Nephron progenitor cell (in vitro differentiated cells): ENCODE measurements around the gene CYP2U1.
"Not testable (repeated sequence)": the region's sequence is repeated elsewhere in the genome, so short reads cannot be mapped to it uniquely, and the experiment has no call there.

Experiments
- DNase-seq: peaks from one replicate; pipeline ENCODE4 v3.0.0; 2021
- H3K27ac Mint-ChIP-seq: 2 replicates; pipeline ENCODE4 v1.8.0; 2021; ENCODE audit warnings: mild to moderate bottlenecking, moderate library complexity, mixed read lengths
- H3K27me3 Mint-ChIP-seq: 2 replicates; pipeline ENCODE4 v1.8.0; 2021; ENCODE audit warnings: mild to moderate bottlenecking, low read depth, mixed read lengths; ENCODE audit not compliant: poor library complexity
- H3K36me3 Mint-ChIP-seq: 2 replicates; pipeline ENCODE4 v1.8.0; 2021; ENCODE audit warnings: low read depth, mixed read lengths
- H3K4me1 Mint-ChIP-seq: 2 replicates; pipeline ENCODE4 v1.8.0; 2021; ENCODE audit warnings: mixed read lengths
- H3K4me3 Mint-ChIP-seq: 2 replicates; pipeline ENCODE4 v1.8.0; 2021; ENCODE audit warnings: mild to moderate bottlenecking, moderate library complexity, mixed read lengths
- H3K9me3 Mint-ChIP-seq: 2 replicates; pipeline ENCODE4 v1.8.0; 2021; ENCODE audit warnings: mild to moderate bottlenecking, moderate library complexity, mixed read lengths
- TF ChIP-seq, protein P1 (sequence below): fragments of 200-600 bp; sonication (generic); IDR thresholded peaks from 2 replicates; pipeline ENCODE4 v1.5.0; 2021; ENCODE audit warnings: antibody characterized with exemption

Gene CYP2U1

GRCh38 chr4:107900067-107900466 is 31.3 kb upstream of the CYP2U1 start:
- TF ChIP-seq, protein P1, sequence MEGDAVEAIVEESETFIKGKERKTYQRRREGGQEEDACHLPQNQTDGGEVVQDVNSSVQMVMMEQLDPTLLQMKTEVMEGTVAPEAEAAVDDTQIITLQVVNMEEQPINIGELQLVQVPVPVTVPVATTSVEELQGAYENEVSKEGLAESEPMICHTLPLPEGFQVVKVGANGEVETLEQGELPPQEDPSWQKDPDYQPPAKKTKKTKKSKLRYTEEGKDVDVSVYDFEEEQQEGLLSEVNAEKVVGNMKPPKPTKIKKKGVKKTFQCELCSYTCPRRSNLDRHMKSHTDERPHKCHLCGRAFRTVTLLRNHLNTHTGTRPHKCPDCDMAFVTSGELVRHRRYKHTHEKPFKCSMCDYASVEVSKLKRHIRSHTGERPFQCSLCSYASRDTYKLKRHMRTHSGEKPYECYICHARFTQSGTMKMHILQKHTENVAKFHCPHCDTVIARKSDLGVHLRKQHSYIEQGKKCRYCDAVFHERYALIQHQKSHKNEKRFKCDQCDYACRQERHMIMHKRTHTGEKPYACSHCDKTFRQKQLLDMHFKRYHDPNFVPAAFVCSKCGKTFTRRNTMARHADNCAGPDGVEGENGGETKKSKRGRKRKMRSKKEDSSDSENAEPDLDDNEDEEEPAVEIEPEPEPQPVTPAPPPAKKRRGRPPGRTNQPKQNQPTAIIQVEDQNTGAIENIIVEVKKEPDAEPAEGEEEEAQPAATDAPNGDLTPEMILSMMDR: no peak
- Mint-ChIP-seq H3K4me3 (no peak overlapping the region), H3K9me3 (peaks cover 7% of the 10 kb centered on the region), H3K27ac (no peak overlapping the region), H3K4me1 (peaks cover 8% of the 10 kb centered on the region), H3K27me3 (no peaks in the 10 kb centered on the region), H3K36me3 (peaks cover 8% of the 10 kb centered on the region)
- no peak for DNase-seq

GRCh38 chr4:107900508-107900907 is 30.8 kb upstream of the CYP2U1 start:
- Mint-ChIP-seq H3K4me1 (peaks cover 8% of the 10 kb centered on the region), H3K27me3 (no peaks in the 10 kb centered on the region), H3K9me3 (peaks cover 7% of the 10 kb centered on the region), H3K36me3 (peaks cover 8% of the 10 kb centered on the region), H3K27ac (no peak overlapping the region), H3K4me3 (no peak overlapping the region)
- TF ChIP-seq, protein P1: no peak
- DNase-seq: no peak

GRCh38 chr4:107901213-107901934 is 30.0 kb upstream of the CYP2U1 start:
- TF ChIP-seq, protein P1: no peak
- no peak overlapping the region for H3K4me3 Mint-ChIP-seq
- peaks cover 8% of the 10 kb centered on the region for H3K36me3 Mint-ChIP-seq
- DNase-seq: no peak
- H3K27ac Mint-ChIP-seq: no peak overlapping the region
- H3K27me3 Mint-ChIP-seq: no peaks in the 10 kb centered on the region
- H3K4me1 Mint-ChIP-seq: peaks cover 4% of the 10 kb centered on the region
- H3K9me3 Mint-ChIP-seq: peaks cover 7% of the 10 kb centered on the region

DNA sequence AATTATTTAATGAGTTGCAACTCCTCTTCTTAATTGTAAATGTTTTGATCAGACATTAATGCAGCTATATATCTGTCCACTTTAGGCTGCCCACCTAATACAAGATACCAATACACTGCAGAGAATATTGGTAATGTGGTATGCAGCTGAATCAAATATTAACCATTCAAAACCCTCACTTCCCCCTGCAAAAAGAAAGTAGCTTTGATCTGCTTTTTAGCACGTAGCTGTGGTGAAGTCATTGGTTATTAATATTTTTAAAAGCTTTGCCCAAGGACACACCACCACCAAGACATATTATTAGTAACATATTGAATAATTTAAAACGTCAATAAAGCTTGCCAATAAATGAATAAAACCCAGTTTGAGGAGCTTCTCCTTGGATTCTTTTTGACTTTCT is 28.6 kb upstream of the CYP2U1 start:
- peaks cover 8% of the 10 kb centered on the region for H3K36me3 Mint-ChIP-seq
- no peak overlapping the region for H3K4me3 Mint-ChIP-seq
- H3K9me3 Mint-ChIP-seq: peaks cover 7% of the 10 kb centered on the region
- no peak for DNase-seq
- no peaks in the 10 kb centered on the region for H3K27me3 Mint-ChIP-seq
- no peak overlapping the region for H3K27ac Mint-ChIP-seq
- no peaks in the 10 kb centered on the region for H3K4me1 Mint-ChIP-seq
- TF ChIP-seq, protein P1: no peak

GRCh38 chr4:107905082-107905481 is 26.3 kb upstream of the CYP2U1 start:
- not testable (repeated sequence) for H3K4me3 Mint-ChIP-seq, H3K9me3 Mint-ChIP-seq, H3K27ac Mint-ChIP-seq, H3K27me3 Mint-ChIP-seq, DNase-seq, H3K4me1 Mint-ChIP-seq, H3K36me3 Mint-ChIP-seq

DNA sequence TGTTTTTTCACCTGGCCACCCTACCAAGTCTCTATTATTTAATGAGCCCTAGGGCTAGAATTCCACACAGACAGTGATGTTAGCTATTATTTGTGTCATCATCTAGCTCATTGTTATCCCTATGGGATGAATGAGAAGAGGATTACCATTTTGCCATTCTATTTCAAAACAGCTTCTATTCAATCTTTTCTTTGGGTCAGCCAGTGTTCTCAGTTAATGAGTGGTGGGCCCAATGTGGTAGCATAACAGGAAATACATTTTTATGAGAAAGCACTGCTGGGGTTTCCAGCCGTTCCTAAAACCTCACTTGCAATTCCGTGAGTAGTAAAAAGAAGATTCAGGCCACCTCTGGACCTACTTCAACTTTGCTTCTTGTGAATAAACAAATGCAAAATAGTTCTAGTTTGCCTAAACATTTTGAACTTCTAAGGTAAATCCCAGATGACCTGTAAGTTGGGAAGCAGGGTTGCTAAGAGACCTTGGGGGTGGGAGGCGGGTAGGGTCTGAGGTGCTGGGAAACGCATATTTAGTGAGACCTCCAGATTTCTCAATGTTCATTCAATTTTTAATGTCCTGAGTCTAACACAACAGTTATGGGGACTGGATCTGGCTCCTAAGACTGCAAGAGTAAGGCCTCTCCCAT is 24.8 kb upstream of the CYP2U1 start:
- H3K4me1 Mint-ChIP-seq: no peaks in the 10 kb centered on the region
- H3K27ac Mint-ChIP-seq: no peak overlapping the region
- TF ChIP-seq, protein P1: no peak
- DNase-seq: no peak
- peaks cover 8% of the 10 kb centered on the region for H3K36me3 Mint-ChIP-seq
- no peaks in the 10 kb centered on the region for H3K27me3 Mint-ChIP-seq
- H3K9me3 Mint-ChIP-seq: peaks cover 7% of the 10 kb centered on the region
- no peak overlapping the region for H3K4me3 Mint-ChIP-seq
